ENCODE measurements around the gene SH3PXD2B. TPM values are rescaled to one million over a fixed set of nuclear protein-coding genes. Genes with fewer than 3 reads are reported as not detected.

The SH3PXD2B gene
- total and polyA plus RNA-seq, 2 of the 13 experiments (the other 11 are each of a cell fraction or from before 2014, with no cell fraction given) = 3.4 to 4.6 TPM

- peak; percentile 94 for TF ChIP-seq ZNF362 (CRISPR knock-in tag; IDR thresholded peaks at IDR 0.05; ENCODE audit: borderline replicate concordance)
- no peak for TF ChIP-seq ZNF18 (CRISPR knock-in tag; IDR thresholded peaks at IDR 0.05; ENCODE audit: insufficient replicate concordance)
- no peak for TF ChIP-seq NRL (CRISPR knock-in tag; IDR thresholded peaks at IDR 0.05; ENCODE audit: borderline replicate concordance)
These were observed 174.0 kb downstream of the SH3PXD2B start (continued) for GRCh38 chr5:172280317-172280716.

- Histone ChIP-seq H3K4me2 (ENCODE audit: low read depth, low read length) (no peak overlapping the region), H4K20me1 (ENCODE audit: insufficient read depth, low read length) (peaks cover 17% of the 10 kb centered on the region; the same call in 1 of the 2 replicates), H3K9ac (ENCODE audit: insufficient read depth, low read depth, low read length) (no peak overlapping the region), H3K36me3 (replicated peaks in 1 of 2; ENCODE audit: control insufficient read depth in 1 of 2, insufficient read depth in 2 of 2, low read length in 2 of 2) (0 out of 5 replicates have a peak, but pooled peaks cover 0 to 3% of the 10 kb centered on the region in 2 experiments), H2AFZ (ENCODE audit: low read length) (no peak overlapping the region), H3K9me3 (ENCODE audit: low read length) (no peaks in the 10 kb centered on the region), H3K27me3 (ENCODE audit: control insufficient read depth in 1 of 2, insufficient read depth in 2 of 2, low read length in 2 of 2) (no peaks in the 10 kb centered on the region; a peak in 1 of 5 replicates), H3K4me1 (ENCODE audit: insufficient read depth, low read length) (peaks cover 67% of the 10 kb centered on the region), H3K27ac (ENCODE audit: extremely low read length, insufficient read depth, low read length) (no peak overlapping the region), H3K4me3 (replicated peaks in 1 of 3; ENCODE audit: insufficient read depth in 1 of 3, low read depth in 2 of 3, low read length in 3 of 3) (no peak overlapping the region), H3K79me2 (ENCODE audit: insufficient read depth, low read length) (peaks cover 93% of the 10 kb centered on the region)
- in situ Hi-C loops (cut with HindIII; ENCODE audit: extremely low pct_ligation_motif_present, low pct_unique_long_range_greater_than_20kb) (no loop called here), intact Hi-C loops (cut with micrococcal nuclease; ENCODE audit: unreplicated experiment) (no loop called here)
- 96% methylated on average over 9 of the region's 9 CpGs for WGBS (ENCODE audit: low lambda C conversion rate)
- FAIRE-seq (no peak), DNase-seq (ENCODE audit: low spot score) (no peak), ATAC-seq (no peak)
- ChIA-PET POLR2A (no interaction called here), CTCF (ENCODE audit: low intra/inter-chr PET ratio, low total read pairs) (no interaction called here)
- no TSS peak for BruUV-seq (replicated peaks)
- TF ChIP-seq ZNF331 (CRISPR knock-in tag; IDR thresholded peaks at IDR 0.05) (no peak), FOXK1 (CRISPR knock-in tag; IDR thresholded peaks at IDR 0.05; ENCODE audit: borderline replicate concordance, low read depth) (no peak), NR2F2 (IDR thresholded peaks at IDR 0.05; ENCODE audit: borderline replicate concordance, low read depth) (no peak), GMEB1 (CRISPR knock-in tag; IDR thresholded peaks at IDR 0.05; ENCODE audit: borderline replicate concordance) (no peak), BCLAF1 (IDR thresholded peaks at IDR 0.05) (no peak), TGIF2 (CRISPR knock-in tag; IDR thresholded peaks at IDR 0.05) (no peak)
These were observed 176.0 kb downstream of the SH3PXD2B start for GRCh38 chr5:172278356-172278755.
